ENCODE results near the gene MXRA8.
"Not testable (repeated sequence)": the region's sequence is repeated elsewhere in the genome, so short reads cannot be mapped to it uniquely, and the experiment has no call there.

The MXRA8 gene

GRCh38 chr1:1358433-1359271 lies at the start of gene MXRA8:
Gene MXRA8, minus strand, starts transcription at chr1:1358555. Its CDS starts 51 bp downstream, at chr1:1358504.
- Mint-ChIP-seq H3K27me3 (peaks cover 37% of the 10 kb centered on the region), H3K9me3 (no peaks in the 10 kb centered on the region), H3K4me3 (no peak within 1 kb of the TSS), H3K4me1 (peaks cover 10% of the 10 kb centered on the region), H3K27ac (ENCODE audit: low read depth) (no peak within 1 kb of the TSS), H3K36me3 (ENCODE audit: insufficient read depth) (no peaks in the 10 kb centered on the region)
- DNase-seq (ENCODE audit: low spot score in 2 of 2) (no peak), ATAC-seq (replicated peaks; ENCODE audit: extremely low read depth, poor library complexity, severe bottlenecking) (no peak)

- peak overlapping the region; percentile 92 for H3K27ac Mint-ChIP-seq (ENCODE audit: low read depth)
- peaks cover 38% of the 10 kb centered on the region for H3K36me3 Mint-ChIP-seq (ENCODE audit: insufficient read depth)
- no peak for DNase-seq (ENCODE audit: low spot score in 2 of 2)
- H3K9me3 Mint-ChIP-seq = no peaks in the 10 kb centered on the region
- H3K27me3 Mint-ChIP-seq = no peaks in the 10 kb centered on the region
- H3K4me3 Mint-ChIP-seq = peak overlapping the region; percentile 90
- ATAC-seq (replicated peaks; ENCODE audit: extremely low read depth, poor library complexity, severe bottlenecking) = peak; percentile 38
- peaks cover 23% of the 10 kb centered on the region for H3K4me1 Mint-ChIP-seq
Observed at GRCh38 chr1:1407636-1408318, 49.4 kb upstream of the MXRA8 start.

GRCh38 chr1:1406821-1407635 lies 48.7 kb upstream of the MXRA8 start, which contains the start of gene MRPL20:
Gene MRPL20, minus strand, starts transcription at chr1:1407293. Its CDS starts 76 bp downstream, at chr1:1407217.
- H3K27me3 Mint-ChIP-seq = no peaks in the 10 kb centered on the region
- H3K36me3 Mint-ChIP-seq (ENCODE audit: insufficient read depth) = peaks cover 44% of the 10 kb centered on the region
- H3K9me3 Mint-ChIP-seq = no peaks in the 10 kb centered on the region
- peak within 1 kb of the TSS; percentile 92 for H3K27ac Mint-ChIP-seq (ENCODE audit: low read depth)
- DNase-seq (ENCODE audit: low spot score in 2 of 2) = peak; percentile 90 to 91
- peak; percentile 96 for ATAC-seq (replicated peaks; ENCODE audit: extremely low read depth, poor library complexity, severe bottlenecking)
- peaks cover 23% of the 10 kb centered on the region for H3K4me1 Mint-ChIP-seq
- peak within 1 kb of the TSS; percentile 90 for H3K4me3 Mint-ChIP-seq

GRCh38 chr1:1406101-1406820 lies 47.9 kb upstream of the MXRA8 start:
- DNase-seq (ENCODE audit: low spot score in 2 of 2) (no peak), ATAC-seq (replicated peaks; ENCODE audit: extremely low read depth, poor library complexity, severe bottlenecking) (no peak)
- Mint-ChIP-seq H3K9me3 (no peaks in the 10 kb centered on the region), H3K4me3 (peak overlapping the region; percentile 90), H3K4me1 (peaks cover 27% of the 10 kb centered on the region), H3K27ac (ENCODE audit: low read depth) (peak overlapping the region; percentile 92), H3K36me3 (ENCODE audit: insufficient read depth) (peaks cover 47% of the 10 kb centered on the region), H3K27me3 (no peaks in the 10 kb centered on the region)

- DNase-seq (ENCODE audit: low spot score in 2 of 2) (no peak), ATAC-seq (replicated peaks; ENCODE audit: extremely low read depth, poor library complexity, severe bottlenecking) (no peak)
- peaks cover 43% of the 10 kb centered on the region for H3K4me1 Mint-ChIP-seq
- peaks cover 57% of the 10 kb centered on the region for H3K36me3 Mint-ChIP-seq (ENCODE audit: insufficient read depth)
- H3K9me3 Mint-ChIP-seq = no peaks in the 10 kb centered on the region
- H3K27ac Mint-ChIP-seq (ENCODE audit: low read depth) = peak overlapping the region; percentile 52
- no peaks in the 10 kb centered on the region for H3K27me3 Mint-ChIP-seq
- H3K4me3 Mint-ChIP-seq = no peak overlapping the region
Observed at GRCh38 chr1:1403653-1404052, 45.3 kb upstream of the MXRA8 start.

- H3K27ac Mint-ChIP-seq (ENCODE audit: low read depth) = not testable (repeated sequence)
- H3K4me1 Mint-ChIP-seq = peaks cover 43% of the 10 kb centered on the region
Observed at GRCh38 chr1:1402901-1403392, 44.6 kb upstream of the MXRA8 start.

GRCh38 chr1:1402072-1402900 lies 43.9 kb upstream of the MXRA8 start:
- no peaks in the 10 kb centered on the region for H3K27me3 Mint-ChIP-seq
- DNase-seq (ENCODE audit: low spot score in 2 of 2) = no peak
- ATAC-seq (replicated peaks; ENCODE audit: extremely low read depth, poor library complexity, severe bottlenecking) = no peak

More at GRCh38 chr1:1402901-1403392, 44.6 kb upstream of the MXRA8 start:
- H3K36me3 Mint-ChIP-seq (ENCODE audit: insufficient read depth) = peaks cover 59% of the 10 kb centered on the region
- not testable (repeated sequence) for H3K4me3 Mint-ChIP-seq; DNase-seq (ENCODE audit: low spot score in 2 of 2); H3K9me3 Mint-ChIP-seq; H3K27me3 Mint-ChIP-seq; ATAC-seq (replicated peaks; ENCODE audit: extremely low read depth, poor library complexity, severe bottlenecking)

GRCh38 chr1:1401457-1402010 lies 43.2 kb upstream of the MXRA8 start:
- Mint-ChIP-seq H3K9me3 (no peaks in the 10 kb centered on the region), H3K27me3 (no peaks in the 10 kb centered on the region), H3K4me1 (peaks cover 46% of the 10 kb centered on the region), H3K27ac (ENCODE audit: low read depth) (peak overlapping the region; percentile 38), H3K36me3 (ENCODE audit: insufficient read depth) (peaks cover 63% of the 10 kb centered on the region), H3K4me3 (peak overlapping the region; percentile 91)
- DNase-seq (ENCODE audit: low spot score in 2 of 2) (no peak), ATAC-seq (replicated peaks; ENCODE audit: extremely low read depth, poor library complexity, severe bottlenecking) (no peak)

More at GRCh38 chr1:1402072-1402900, 43.9 kb upstream of the MXRA8 start:
- Mint-ChIP-seq H3K4me3 (peak overlapping the region; percentile 11), H3K9me3 (no peaks in the 10 kb centered on the region), H3K27ac (ENCODE audit: low read depth) (peak overlapping the region; percentile 38), H3K36me3 (ENCODE audit: insufficient read depth) (peaks cover 63% of the 10 kb centered on the region), H3K4me1 (peaks cover 46% of the 10 kb centered on the region)

- Mint-ChIP-seq H3K4me1 (peaks cover 40% of the 10 kb centered on the region), H3K36me3 (ENCODE audit: insufficient read depth) (peaks cover 60% of the 10 kb centered on the region), H3K9me3 (no peaks in the 10 kb centered on the region), H3K4me3 (peak overlapping the region; percentile 91), H3K27ac (ENCODE audit: low read depth) (peak overlapping the region; percentile 93), H3K27me3 (no peaks in the 10 kb centered on the region)
- ATAC-seq (replicated peaks; ENCODE audit: extremely low read depth, poor library complexity, severe bottlenecking) (no peak), DNase-seq (ENCODE audit: low spot score in 2 of 2) (no peak)
Observed at GRCh38 chr1:1400576-1401456, 42.5 kb upstream of the MXRA8 start.

GRCh38 chr1:1399872-1400575 lies 41.7 kb upstream of the MXRA8 start:
- H3K27me3 Mint-ChIP-seq = no peaks in the 10 kb centered on the region
- peak overlapping the region; percentile 91 for H3K4me3 Mint-ChIP-seq
- H3K9me3 Mint-ChIP-seq = no peaks in the 10 kb centered on the region
- H3K4me1 Mint-ChIP-seq = peaks cover 43% of the 10 kb centered on the region
- no peak for ATAC-seq (replicated peaks; ENCODE audit: extremely low read depth, poor library complexity, severe bottlenecking)
- H3K36me3 Mint-ChIP-seq (ENCODE audit: insufficient read depth) = peaks cover 61% of the 10 kb centered on the region
- no peak for DNase-seq (ENCODE audit: low spot score in 2 of 2)
- H3K27ac Mint-ChIP-seq (ENCODE audit: low read depth) = peak overlapping the region; percentile 93

All from central memory CD8-positive, alpha-beta T cell (primary cell).